ENCODE data around the gene TCTN1. TPM values are rescaled to one million over a fixed set of nuclear protein-coding genes. Genes with fewer than 3 reads are reported as not detected.
"Not testable (repeated sequence)": the region's sequence is repeated elsewhere in the genome, so short reads cannot be mapped to it uniquely, and the experiment has no call there.

The TCTN1 gene
- total RNA-seq, 1 donor from 2014 or later, result 50.0 TPM

- DNase-seq (ENCODE audit: low spot score), result peak; percentile 61
Observed at GRCh38 chr12:110585231-110585799, 28.6 kb upstream of the TCTN1 start.

GRCh38 chr12:110587102-110587501 is 26.8 kb upstream of the TCTN1 start:
- DNase-seq (ENCODE audit: low spot score), result not testable (repeated sequence)

- no peak for DNase-seq (ENCODE audit: low spot score)
Observed at GRCh38 chr12:110590059-110590458, 23.9 kb upstream of the TCTN1 start.

GRCh38 chr12:110590806-110591326 is 23.1 kb upstream of the TCTN1 start:
- no peak for DNase-seq (ENCODE audit: low spot score)

GRCh38 chr12:110591451-110592051 is 22.4 kb upstream of the TCTN1 start:
- no peak for DNase-seq (ENCODE audit: low spot score)

- no peak for DNase-seq (ENCODE audit: low spot score)
Observed at GRCh38 chr12:110592078-110592477, 21.9 kb upstream of the TCTN1 start.

GRCh38 chr12:110592919-110593318 is 21.0 kb upstream of the TCTN1 start:
- not testable (repeated sequence) for DNase-seq (ENCODE audit: low spot score)

- DNase-seq (ENCODE audit: low spot score), result no peak
Observed at GRCh38 chr12:110597885-110598284, 16.0 kb upstream of the TCTN1 start.

- no peak for DNase-seq (ENCODE audit: low spot score)
Observed at GRCh38 chr12:110599334-110599733, 14.6 kb upstream of the TCTN1 start.

GRCh38 chr12:110600254-110600653 is 13.7 kb upstream of the TCTN1 start:
- no peak for DNase-seq (ENCODE audit: low spot score)

GRCh38 chr12:110602085-110602814 is 11.7 kb upstream of the TCTN1 start:
- DNase-seq (ENCODE audit: low spot score), result not testable (repeated sequence)

GRCh38 chr12:110606253-110606611 is 7.7 kb upstream of the TCTN1 start:
- DNase-seq (ENCODE audit: low spot score), result no peak

GRCh38 chr12:110613071-110613770 is 708 bp upstream of the TCTN1 start:
- DNase-seq (ENCODE audit: low spot score), result no peak

GRCh38 chr12:110615171-110615570 is 1.2 kb downstream of the TCTN1 start:
- DNase-seq (ENCODE audit: low spot score), result no peak

GRCh38 chr12:110616471-110617115 is 2.7 kb downstream of the TCTN1 start:
- no peak for DNase-seq (ENCODE audit: low spot score)

GRCh38 chr12:110619534-110619953 is 5.6 kb downstream of the TCTN1 start:
- DNase-seq (ENCODE audit: low spot score), result no peak

- DNase-seq (ENCODE audit: low spot score), result no peak
Observed at GRCh38 chr12:110622582-110622981, 8.7 kb downstream of the TCTN1 start.

- DNase-seq (ENCODE audit: low spot score), result no peak
Observed at GRCh38 chr12:110627500-110628195, 13.7 kb downstream of the TCTN1 start.

GRCh38 chr12:110635055-110635454 is 21.1 kb downstream of the TCTN1 start:
- no peak for DNase-seq (ENCODE audit: low spot score)

- no peak for DNase-seq (ENCODE audit: low spot score)
Observed at GRCh38 chr12:110636516-110636915, 22.6 kb downstream of the TCTN1 start.

GRCh38 chr12:110637869-110638441 is 24.0 kb downstream of the TCTN1 start:
- no peak for DNase-seq (ENCODE audit: low spot score)

Measured in ureter (tissue), 1 donor.